ENCODE results near the gene CAMTA1. TPM values are rescaled to one million over a fixed set of nuclear protein-coding genes. Genes with fewer than 3 reads are reported as not detected.

Gene CAMTA1
- total and polyA plus RNA-seq, 8 donors = 42.8 to 213 (median 118) TPM

GRCh38 chr1:7385471-7386225 lies 600.4 kb downstream of the CAMTA1 start:
- Histone ChIP-seq H3K4me1 (peaks cover 0 to 26% (median 17%) of the 10 kb centered on the region in 4 donors), H3K36me3 (no peaks in the 10 kb centered on the region), H3K4me3 (no peak overlapping the region), H3K27me3 (no peaks in the 10 kb centered on the region), H3K27ac (no peak overlapping the region), H3K9me3 (no peaks in the 10 kb centered on the region)
- TF ChIP-seq EP300 (IDR thresholded peaks at IDR 0.05) (no peak), POLR2A (IDR thresholded peaks at IDR 0.05) (no peak), POLR2AphosphoS5 (IDR thresholded peaks at IDR 0.05) (no peak), CTCF (IDR thresholded peaks at IDR 0.05) (no peak)
- DNase-seq = peak in 1 of 2 donors; percentile 20
- intact Hi-C loops (cut with DNase I; ENCODE audit: low total_unique reads) = no loop called here
- WGBS, 5 donors = 81 to 87% (median 85%) methylated on average over 17 to 19 of the region's 19 CpGs

GRCh38 chr1:7386226-7387052 lies 601.2 kb downstream of the CAMTA1 start:
- Histone ChIP-seq H3K4me3 (no peak overlapping the region), H3K9me3 (no peaks in the 10 kb centered on the region), H3K4me1 (peaks cover 0 to 26% (median 17%) of the 10 kb centered on the region in 4 donors), H3K27ac (no peak overlapping the region), H3K27me3 (no peaks in the 10 kb centered on the region), H3K36me3 (no peaks in the 10 kb centered on the region)
- WGBS, 5 donors = 89 to 94% (median 93%) methylated on average over 14 to 20 of the region's 20 CpGs
- DNase-seq = peak; percentile 13 to 21
- TF ChIP-seq EP300 (IDR thresholded peaks at IDR 0.05) (no peak), CTCF (IDR thresholded peaks at IDR 0.05) (no peak), POLR2AphosphoS5 (IDR thresholded peaks at IDR 0.05) (no peak), POLR2A (IDR thresholded peaks at IDR 0.05) (no peak)
- intact Hi-C loops (cut with DNase I; ENCODE audit: low total_unique reads) = no loop called here

GRCh38 chr1:7387053-7387927 lies 602.0 kb downstream of the CAMTA1 start:
- no peaks in the 10 kb centered on the region for H3K27me3 ChIP-seq
- H3K27ac ChIP-seq = no peak overlapping the region
- no peak overlapping the region for H3K4me3 ChIP-seq
- H3K9me3 ChIP-seq = no peaks in the 10 kb centered on the region
- DNase-seq = peak; percentile 20 to 71
- H3K36me3 ChIP-seq = no peaks in the 10 kb centered on the region
- H3K4me1 ChIP-seq = peaks cover 0 to 26% (median 17%) of the 10 kb centered on the region in 4 donors
- intact Hi-C loops (cut with DNase I; ENCODE audit: low total_unique reads) = no loop called here
- TF ChIP-seq POLR2A (IDR thresholded peaks at IDR 0.05) (no peak), CTCF (IDR thresholded peaks at IDR 0.05) (no peak), POLR2AphosphoS5 (IDR thresholded peaks at IDR 0.05) (no peak), EP300 (IDR thresholded peaks at IDR 0.05) (no peak)
- 54 to 65% (median 58%) methylated on average over 9 of the region's 9 CpGs for WGBS, 5 donors

GRCh38 chr1:7388141-7388487 lies 602.9 kb downstream of the CAMTA1 start:
- DNase-seq = peak; percentile 26 to 46

More at GRCh38 chr1:7388141-7388487, 602.9 kb downstream of the CAMTA1 start:
- WGBS, 5 donors = 38 to 52% (median 44%) methylated on average over 11 of the region's 11 CpGs
- no peaks in the 10 kb centered on the region for H3K9me3 ChIP-seq
- H3K27ac ChIP-seq = peak overlapping the region in 3 of 5 donors; percentile 49 to 62 (median 54)
- no peaks in the 10 kb centered on the region for H3K27me3 ChIP-seq
- TF ChIP-seq POLR2AphosphoS5 (IDR thresholded peaks at IDR 0.05) (no peak), EP300 (IDR thresholded peaks at IDR 0.05) (no peak), CTCF (IDR thresholded peaks at IDR 0.05) (no peak), POLR2A (IDR thresholded peaks at IDR 0.05) (no peak)
- no peak overlapping the region for H3K4me3 ChIP-seq
- intact Hi-C loops (cut with DNase I; ENCODE audit: low total_unique reads) = no loop called here
- H3K36me3 ChIP-seq = no peaks in the 10 kb centered on the region
- peaks cover 0 to 26% (median 17%) of the 10 kb centered on the region in 4 donors for H3K4me1 ChIP-seq

Data from stomach (tissue), 9 donors.